CMK (cell line): ENCODE data around the gene RAB5B.
"Not testable (repeated sequence)": the region's sequence is repeated elsewhere in the genome, so short reads cannot be mapped to it uniquely, and the experiment has no call there.

ENCODE experiments used
- DNase-seq: peaks from one replicate; pipeline ENCODE4 v3.0.0-alpha.2; 2010; ENCODE audit warnings: low read depth

The RAB5B gene

GRCh38 chr12:56017181-56017580 is 43.3 kb downstream of the RAB5B start:
- no peak for DNase-seq

- no peak for DNase-seq
These were observed 44.5 kb downstream of the RAB5B start for GRCh38 chr12:56018356-56018755.

GRCh38 chr12:56020423-56021184 is 46.7 kb downstream of the RAB5B start, which contains the start of gene IKZF4:
TSS of gene IKZF4 (plus strand) at chr12:56021043. CDS start at chr12:56021494, 451 bp downstream.
- DNase-seq = peak; percentile 59

- DNase-seq = no peak
These were observed 48.1 kb downstream of the RAB5B start for GRCh38 chr12:56021889-56022497.

GRCh38 chr12:56028511-56029165 is 54.8 kb downstream of the RAB5B start:
- DNase-seq = no peak

- no peak for DNase-seq
These were observed 55.3 kb downstream of the RAB5B start for GRCh38 chr12:56029166-56029519.

GRCh38 chr12:56029666-56030293 is 55.9 kb downstream of the RAB5B start:
- no peak for DNase-seq

GRCh38 chr12:56031987-56032386 is 58.1 kb downstream of the RAB5B start:
- DNase-seq = no peak

- no peak for DNase-seq
These were observed 60.9 kb downstream of the RAB5B start for GRCh38 chr12:56034586-56035332.

GRCh38 chr12:56037161-56037560 is 63.3 kb downstream of the RAB5B start:
- no peak for DNase-seq

- no peak for DNase-seq
These were observed 64.3 kb downstream of the RAB5B start for GRCh38 chr12:56038022-56038655.

GRCh38 chr12:56040151-56040550 is 66.3 kb downstream of the RAB5B start:
- no peak for DNase-seq

- no peak for DNase-seq
These were observed 67.2 kb downstream of the RAB5B start for GRCh38 chr12:56040963-56041551.

- DNase-seq = peak; percentile 98
These were observed 67.9 kb downstream of the RAB5B start, which contains the start of gene RPS26 for GRCh38 chr12:56041552-56042429. TSS of gene RPS26 (plus strand) at chr12:56041918. CDS start at chr12:56042167, 249 bp downstream.

GRCh38 chr12:56042430-56042813 is 68.5 kb downstream of the RAB5B start:
- not testable (repeated sequence) for DNase-seq

GRCh38 chr12:56042843-56043242 is 69.0 kb downstream of the RAB5B start:
- DNase-seq = no peak
